Stimulated activated CD4-positive, alpha-beta T cell treated with anti-CD3 and anti-CD28 coated beads, Interleukin-2, amount 100 ng/mL, for 48 hours (primary cell): ENCODE measurements around the gene RNF152.
"Not testable (repeated sequence)": the region's sequence is repeated elsewhere in the genome, so short reads cannot be mapped to it uniquely, and the experiment has no call there.

ENCODE experiments used
- DNase-seq, 2 donors: peaks; one replicate each; pipeline ENCODE4 v3.0.0-alpha.2; 2020

The RNF152 gene

GRCh38 chr18:61808286-61808685, 84.5 kb downstream of the RNF152 start:
- no peak for DNase-seq

DNA sequence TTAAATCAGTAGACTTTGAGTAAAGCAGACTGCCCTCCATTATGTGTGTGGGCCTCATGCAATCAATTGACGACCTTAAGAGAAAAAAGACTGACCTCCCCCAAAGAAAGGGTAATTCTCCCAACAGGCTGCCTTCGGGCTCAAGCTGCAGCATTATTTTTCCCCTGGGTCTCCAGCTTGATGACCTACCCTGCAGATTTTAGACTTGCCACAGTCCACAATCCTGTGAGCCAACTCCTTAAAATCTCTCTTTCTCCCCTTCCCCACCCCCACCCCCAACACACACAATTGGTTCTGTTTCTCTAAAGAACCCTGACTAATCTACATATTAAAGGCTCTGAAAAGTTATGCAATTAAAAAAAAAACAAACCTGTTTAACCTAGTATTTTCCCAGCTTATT, 89.4 kb downstream of the RNF152 start:
- no peak for DNase-seq

DNA sequence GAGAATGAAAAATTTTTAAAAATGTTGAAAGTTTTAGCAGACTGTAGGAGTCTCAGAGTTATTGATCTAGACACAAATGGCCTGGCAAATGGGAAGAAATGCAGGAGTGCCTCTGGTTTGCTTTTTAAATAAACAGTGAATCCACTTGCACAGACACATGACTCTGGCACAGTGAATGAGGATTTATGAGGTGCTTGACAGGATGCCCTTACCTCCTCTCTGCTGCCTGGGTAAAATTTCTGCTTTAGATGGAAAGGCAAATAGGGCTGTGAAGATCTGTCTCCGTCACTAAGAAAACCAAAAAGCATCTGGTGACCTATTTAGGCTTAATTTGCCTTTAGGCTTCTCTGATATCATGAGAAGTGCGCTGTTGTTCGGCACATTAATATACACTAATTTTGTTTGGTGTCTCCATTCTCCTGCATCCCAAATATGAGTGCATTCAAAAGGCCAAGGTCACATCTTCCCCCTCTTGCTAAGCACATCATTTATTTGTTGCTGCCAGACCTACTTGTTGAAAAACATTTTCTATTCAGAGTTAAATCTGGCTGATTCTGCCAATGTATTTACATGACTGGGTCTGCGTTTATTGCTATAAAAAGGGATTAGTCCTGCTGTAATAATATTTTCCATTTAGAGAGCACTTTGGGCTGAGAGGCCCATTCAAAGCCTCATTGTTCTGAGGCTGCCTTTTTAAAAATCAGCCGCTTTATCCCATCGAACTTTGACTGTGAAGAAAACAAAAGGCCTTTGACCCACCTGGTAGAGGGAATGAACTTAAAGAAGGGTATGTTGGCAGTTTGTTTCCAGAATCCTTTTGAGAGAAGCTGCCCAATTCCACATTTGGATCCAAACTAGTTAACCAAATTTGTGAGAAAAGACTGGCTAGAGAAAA, 94.9 kb downstream of the RNF152 start:
- no peak for DNase-seq

GRCh38 chr18:61791031-61791430, 101.8 kb downstream of the RNF152 start:
- no peak for DNase-seq

DNA sequence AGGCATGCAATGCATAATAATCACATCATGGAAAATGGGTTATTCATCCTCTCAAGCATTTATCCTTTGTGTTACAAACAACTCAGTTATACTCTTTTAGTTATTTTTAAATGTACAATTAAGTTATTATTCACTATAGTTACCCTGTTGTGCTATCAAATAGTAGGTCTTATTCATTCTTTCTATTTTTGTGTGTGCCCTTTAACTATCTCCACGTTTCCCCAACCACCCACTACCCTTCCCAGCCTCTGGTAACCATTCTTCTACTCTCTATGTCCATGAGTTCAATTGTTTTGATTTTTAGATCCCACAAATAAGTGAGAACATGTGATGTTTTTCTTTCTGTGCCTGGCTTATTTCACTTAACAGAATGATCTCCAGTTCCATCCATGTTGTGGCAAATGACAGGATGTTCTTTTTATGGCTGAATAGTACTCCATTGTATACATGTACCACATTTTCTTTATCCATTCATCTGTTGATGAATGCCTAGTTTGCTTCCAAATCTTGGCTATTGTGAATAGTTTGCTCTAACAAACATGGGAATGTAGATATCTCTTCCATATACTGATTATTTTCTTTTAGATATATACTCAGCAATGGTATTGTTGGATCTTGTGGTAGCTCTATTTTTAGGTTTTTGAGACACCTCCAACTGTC, 105.7 kb downstream of the RNF152 start:
- not testable (repeated sequence) for DNase-seq

- no peak for DNase-seq
These were observed 107.2 kb downstream of the RNF152 start for GRCh38 chr18:61785588-61785987.

DNA sequence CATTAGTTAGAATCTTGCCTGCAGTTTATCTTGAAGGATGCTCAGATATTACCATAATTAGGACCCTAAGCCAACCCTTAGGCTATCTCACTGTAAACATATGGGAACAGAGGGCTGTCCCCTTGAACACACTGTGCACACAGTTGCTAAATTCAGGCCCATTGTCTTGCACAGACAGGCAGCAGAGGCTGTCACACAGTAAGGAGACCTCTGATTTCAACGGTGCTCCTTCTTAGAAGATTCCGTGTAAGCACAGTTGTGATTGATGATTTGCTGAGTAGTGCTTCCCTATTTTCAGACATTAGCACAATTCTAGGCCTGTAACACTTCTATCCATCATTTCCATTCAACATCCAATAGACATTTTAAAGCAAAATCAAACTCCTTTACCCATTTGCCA, 108.0 kb downstream of the RNF152 start:
- DNase-seq = no peak

- DNase-seq = no peak
These were observed 110.3 kb downstream of the RNF152 start for GRCh38 chr18:61782545-61782944.

DNA sequence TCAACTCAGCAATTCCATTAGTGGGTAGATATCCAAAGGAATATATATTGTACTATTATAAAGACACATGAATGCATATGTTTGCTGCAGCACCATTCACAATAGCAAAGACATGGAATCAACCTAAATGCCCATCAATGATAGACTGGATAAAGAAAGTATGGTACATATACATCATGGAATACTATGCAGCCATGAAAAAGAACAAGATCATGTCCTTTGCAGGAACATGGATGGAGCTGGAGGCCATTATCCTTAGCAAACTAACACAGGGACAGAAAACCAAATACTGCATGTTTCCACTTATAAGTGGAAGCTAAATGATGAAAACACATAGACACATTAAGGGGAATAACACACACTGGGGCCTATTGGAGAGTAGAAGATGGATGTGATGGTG, 116.6 kb downstream of the RNF152 start:
- not testable (repeated sequence) for DNase-seq

DNA sequence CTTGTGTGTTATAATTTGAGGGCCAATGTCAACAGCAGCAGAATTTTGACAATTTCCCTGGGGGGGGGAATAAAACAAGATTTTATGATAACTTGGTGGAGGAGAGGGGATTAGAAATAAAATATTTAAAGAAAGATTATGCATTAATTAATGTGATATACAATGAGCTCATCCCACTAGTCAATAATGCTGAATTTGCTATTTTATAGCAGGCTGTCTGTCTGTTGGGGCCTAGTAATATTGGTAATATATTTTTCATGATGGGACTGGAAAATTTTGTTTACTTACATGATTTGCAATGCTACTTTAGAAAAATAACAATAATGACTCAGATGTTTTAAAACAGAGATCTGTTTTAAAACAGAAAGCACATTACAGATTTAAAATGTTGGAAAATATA, 118.0 kb downstream of the RNF152 start:
- DNase-seq = no peak

- DNase-seq = no peak
These were observed 120.4 kb downstream of the RNF152 start for GRCh38 chr18:61772293-61772848.

DNA sequence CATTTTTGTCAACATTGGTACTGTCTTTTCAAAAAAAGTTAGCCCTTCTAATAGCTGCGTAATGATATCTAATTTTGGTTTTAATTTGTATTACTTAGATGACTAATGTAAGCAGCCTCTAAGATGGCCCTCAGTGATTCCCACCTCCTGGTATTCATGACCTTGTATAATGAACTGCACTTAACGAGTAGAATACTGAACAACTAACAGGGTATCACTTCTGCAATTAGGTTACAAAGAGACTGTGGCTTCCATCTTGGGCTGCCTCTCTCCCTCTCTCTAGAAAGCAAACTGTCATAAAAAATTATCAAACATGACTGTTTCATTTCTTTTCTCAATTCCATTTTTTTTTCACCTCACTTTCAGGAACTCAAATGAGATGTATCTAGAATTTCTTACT, 120.9 kb downstream of the RNF152 start:
- no peak for DNase-seq

GRCh38 chr18:61770279-61770678, 122.5 kb downstream of the RNF152 start:
- DNase-seq = no peak

DNA sequence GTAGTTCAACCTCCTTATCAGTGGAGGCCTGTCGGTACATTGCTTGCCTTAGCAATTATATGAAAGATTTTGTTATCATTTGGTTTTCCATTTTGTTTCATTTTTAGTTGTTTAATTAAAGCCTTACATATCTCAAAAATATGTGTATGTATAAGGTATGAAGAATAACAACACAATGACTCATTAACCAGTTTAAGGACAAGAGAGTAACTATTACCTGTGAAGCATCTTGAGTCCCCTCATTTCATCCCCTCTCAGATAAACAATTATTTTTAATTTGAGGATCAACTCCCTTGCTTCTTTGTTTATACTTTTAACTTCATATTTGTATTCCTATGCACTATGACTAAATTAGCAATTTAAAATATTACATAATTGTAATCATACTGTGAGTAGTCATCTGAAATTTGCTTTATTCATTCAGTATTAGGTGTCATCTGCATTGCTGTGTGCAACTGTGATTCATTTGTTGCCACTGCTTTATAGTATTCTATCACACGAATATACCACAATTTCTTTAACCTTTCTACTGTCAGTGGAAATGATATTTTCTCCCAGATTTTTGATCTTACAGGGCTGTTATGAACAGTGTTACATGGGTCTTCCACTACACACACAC, 126.4 kb downstream of the RNF152 start:
- no peak for DNase-seq

DNA sequence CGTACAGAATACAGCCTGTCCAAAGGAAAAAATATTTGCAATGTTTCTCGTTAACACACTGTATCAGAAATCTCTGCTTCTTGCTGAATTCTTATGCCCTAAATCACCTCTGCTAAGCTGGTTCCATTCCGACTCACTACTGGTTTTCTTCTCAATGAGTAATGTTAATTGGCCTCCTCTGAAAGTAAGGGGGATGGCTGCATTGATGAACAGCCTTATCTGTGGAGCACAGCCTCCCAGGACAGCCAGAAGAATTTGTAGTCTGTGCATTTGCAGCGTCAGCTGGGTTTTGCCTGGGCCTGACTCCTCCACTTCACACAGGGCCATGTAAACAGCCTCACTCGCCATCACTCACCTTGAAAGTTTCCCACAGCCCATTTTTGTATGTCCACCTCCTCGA, 127.7 kb downstream of the RNF152 start:
- no peak for DNase-seq

DNA sequence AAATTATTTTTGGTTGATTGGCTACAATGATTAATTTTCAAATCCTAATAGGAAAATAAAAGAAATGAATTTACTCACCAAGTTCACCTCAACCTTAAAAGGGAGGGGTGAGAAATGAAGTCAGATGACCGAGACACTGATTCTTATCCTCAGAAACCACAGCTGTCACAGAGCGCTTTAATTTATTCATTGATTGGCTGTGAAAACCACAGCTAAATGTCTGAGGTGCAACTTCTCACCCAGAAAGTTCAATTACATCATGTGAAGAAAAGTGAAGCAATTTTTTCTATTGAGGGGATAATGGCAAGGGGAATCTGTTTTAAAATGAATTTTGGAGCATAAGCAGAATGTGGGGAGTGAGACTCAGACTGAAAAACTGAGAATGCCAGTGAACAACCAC, 128.4 kb downstream of the RNF152 start:
- no peak for DNase-seq

GRCh38 chr18:61761875-61762274, 130.9 kb downstream of the RNF152 start:
- DNase-seq = no peak
